ENCODE results near the gene RPS14.

GRCh38 chr5:150481708-150481965 lies 32.1 kb upstream of the RPS14 start:
- no peak for TF ChIP-seq POLR2A (IDR thresholded peaks at IDR 0.05; ENCODE audit: extremely low read depth, insufficient read length)
- TF ChIP-seq, protein P1, sequence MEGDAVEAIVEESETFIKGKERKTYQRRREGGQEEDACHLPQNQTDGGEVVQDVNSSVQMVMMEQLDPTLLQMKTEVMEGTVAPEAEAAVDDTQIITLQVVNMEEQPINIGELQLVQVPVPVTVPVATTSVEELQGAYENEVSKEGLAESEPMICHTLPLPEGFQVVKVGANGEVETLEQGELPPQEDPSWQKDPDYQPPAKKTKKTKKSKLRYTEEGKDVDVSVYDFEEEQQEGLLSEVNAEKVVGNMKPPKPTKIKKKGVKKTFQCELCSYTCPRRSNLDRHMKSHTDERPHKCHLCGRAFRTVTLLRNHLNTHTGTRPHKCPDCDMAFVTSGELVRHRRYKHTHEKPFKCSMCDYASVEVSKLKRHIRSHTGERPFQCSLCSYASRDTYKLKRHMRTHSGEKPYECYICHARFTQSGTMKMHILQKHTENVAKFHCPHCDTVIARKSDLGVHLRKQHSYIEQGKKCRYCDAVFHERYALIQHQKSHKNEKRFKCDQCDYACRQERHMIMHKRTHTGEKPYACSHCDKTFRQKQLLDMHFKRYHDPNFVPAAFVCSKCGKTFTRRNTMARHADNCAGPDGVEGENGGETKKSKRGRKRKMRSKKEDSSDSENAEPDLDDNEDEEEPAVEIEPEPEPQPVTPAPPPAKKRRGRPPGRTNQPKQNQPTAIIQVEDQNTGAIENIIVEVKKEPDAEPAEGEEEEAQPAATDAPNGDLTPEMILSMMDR (IDR thresholded peaks at IDR 0.05; ENCODE audit: low read depth, low read length): no peak
- TF ChIP-seq MYC (IDR thresholded peaks at IDR 0.05; ENCODE audit: low read depth, low read length): no peak

All from NB4 (cell line).